SU-DHL-6 (cell line): ENCODE results near the gene FABP6.

ENCODE experiments used
- CTCF ChIP-seq: fragments of 200-600 bp; sonication (generic); IDR thresholded peaks from one replicate; pipeline ENCODE4 v1.5.1; 2017; ENCODE audit warnings: antibody characterized with exemption, mild to moderate bottlenecking, low read length, moderate library complexity; ENCODE audit not compliant: insufficient read depth, poor library complexity, severe bottlenecking
- EZH2phosphoT487 ChIP-seq: fragments of 200-600 bp; sonication (generic), shearing (Covaris generic); conservative IDR thresholded peaks from 2 replicates; pipeline ENCODE4 v1.6.1; 2018; ENCODE audit warnings: mild to moderate bottlenecking, antibody characterized with exemption, low read length, moderate library complexity, mixed read lengths

- TF ChIP-seq CTCF: no peak
- no peak for TF ChIP-seq EZH2phosphoT487
These were observed 9.9 kb upstream of the FABP6 start for GRCh38 chr5:160219356-160219755.
